Right lobe of liver (tissue), 4 donors: ENCODE results near the gene ETNK1.

ENCODE experiments used
- CTCF ChIP-seq, 4 donors: fragments of 200-600 bp in 3 of 4; fragments of 450-650 bp in 1 of 4; IDR thresholded peaks; one replicate each; pipeline versions ENCODE4 v1.5.1 to v1.8.0; 2016 to 2022; ENCODE audit warnings: antibody characterized with exemption in 4 of 4, mild to moderate bottlenecking in 2 of 4
- POLR2A ChIP-seq: fragments of 450-650 bp; IDR thresholded peaks from one replicate; pipeline ENCODE4 v1.6.1; 2017; ENCODE audit warnings: antibody characterized with exemption, mild to moderate bottlenecking
- donor health status: DM: no; HTN: no; CAD: no.
- donor health status: DM: no; HTN: no; CAD: no.
- donor health status: DM: no; HTN: yes; CAD: no.

- no peak for TF ChIP-seq CTCF (IDR thresholded peaks at IDR 0.05)
- no peak for TF ChIP-seq POLR2A
These were observed 10.8 kb downstream of the ETNK1 start for GRCh38 chr12:22635812-22636211.
